Mucosa of descending colon (tissue), 3 donors: ENCODE results near the gene LSMEM2. TPM values are rescaled to one million over a fixed set of nuclear protein-coding genes. Genes with fewer than 3 reads are reported as not detected.

Source experiments
- ATAC-seq: fragments of 200-7000 bp; cut with Tn5 transposase; one replicate; pipeline ENCODE4 v1.9.1; 2020; ENCODE audit warnings: mild to moderate bottlenecking, moderate library complexity
- DNase-seq, 3 donors: peaks; one replicate each; pipeline ENCODE4 v3.0.0-alpha.2; 2020
- H3K36me3 ChIP-seq: fragments of 200-600 bp; one replicate; pipeline ENCODE4 v1.8.0; 2021; ENCODE audit warnings: low read depth, mild to moderate bottlenecking
- H3K4me1 ChIP-seq: fragments of 200-600 bp; one replicate; pipeline ENCODE4 v1.8.0; 2021; ENCODE audit warnings: low read depth, mild to moderate bottlenecking
- H3K4me3 ChIP-seq: fragments of 200-600 bp; one replicate; pipeline ENCODE4 v1.8.0; 2021; ENCODE audit warnings: mild to moderate bottlenecking
- H3K9me3 ChIP-seq: fragments of 200-600 bp; one replicate; pipeline ENCODE4 v1.8.0; 2021; ENCODE audit warnings: mild to moderate bottlenecking
- CTCF ChIP-seq: fragments of 200-600 bp; IDR thresholded peaks from one replicate; pipeline ENCODE4 v1.8.0; 2022; ENCODE audit warnings: antibody characterized with exemption, mild to moderate bottlenecking
- intact Hi-C, 2 donors: fragments of 100-400 bp; cut with DNase I in 1 of 2; cut with micrococcal nuclease in 1 of 2; formaldehyde crosslinking; loops; one replicate each; pipeline versions ENCODE4 v1.11.0 to v1.11.1; 2022; cut with DNase I, micrococcal nuclease
- total RNA-seq, 3 donors: library from RNA; stranded (reverse); fragmentation: NEBNext Ultra II Directional in 2 of 3; extraction: Animal tissue kit (Norgen Biotek cat#: 25700) in 2 of 3; gene quantifications; one replicate each; pipeline versions ENCODE4 v1.2.1 to v1.2.4, GENCODE V29; 2021 to 2023
- donor health status: DM: no; HTN: no; CAD: no; lungs with moderate emphysema.
- donor health status: DM: no; HTN: no; CAD: no.
- donor health status: DM: no; HTN: yes; CAD: no.

Gene LSMEM2
- total RNA-seq, 3 donors from 2014 or later = 0.32 TPM; not detected in 2

GRCh38 chr3:50319894-50320625 is 41.2 kb downstream of the LSMEM2 start:
- intact Hi-C loops = no loop called here
- no peaks in the 10 kb centered on the region for H3K9me3 ChIP-seq
- H3K36me3 ChIP-seq = no peaks in the 10 kb centered on the region
- no peak overlapping the region for H3K4me3 ChIP-seq
- peaks cover 58% of the 10 kb centered on the region for H3K4me1 ChIP-seq
- peak in 1 of 3 donors; percentile 62 for DNase-seq
- ATAC-seq = no peak
- no peak for TF ChIP-seq CTCF

- no peak for TF ChIP-seq CTCF
- intact Hi-C loops = no loop called here
- peaks cover 55% of the 10 kb centered on the region for H3K4me1 ChIP-seq
- DNase-seq (peak; percentile 83 to 89 (median 84)), ATAC-seq (peak; percentile 66)
- H3K4me3 ChIP-seq = peak overlapping the region; percentile 74
- H3K36me3 ChIP-seq = no peaks in the 10 kb centered on the region
- no peaks in the 10 kb centered on the region for H3K9me3 ChIP-seq
Measured at GRCh38 chr3:50320853-50321335, 42.0 kb downstream of the LSMEM2 start.

DNA sequence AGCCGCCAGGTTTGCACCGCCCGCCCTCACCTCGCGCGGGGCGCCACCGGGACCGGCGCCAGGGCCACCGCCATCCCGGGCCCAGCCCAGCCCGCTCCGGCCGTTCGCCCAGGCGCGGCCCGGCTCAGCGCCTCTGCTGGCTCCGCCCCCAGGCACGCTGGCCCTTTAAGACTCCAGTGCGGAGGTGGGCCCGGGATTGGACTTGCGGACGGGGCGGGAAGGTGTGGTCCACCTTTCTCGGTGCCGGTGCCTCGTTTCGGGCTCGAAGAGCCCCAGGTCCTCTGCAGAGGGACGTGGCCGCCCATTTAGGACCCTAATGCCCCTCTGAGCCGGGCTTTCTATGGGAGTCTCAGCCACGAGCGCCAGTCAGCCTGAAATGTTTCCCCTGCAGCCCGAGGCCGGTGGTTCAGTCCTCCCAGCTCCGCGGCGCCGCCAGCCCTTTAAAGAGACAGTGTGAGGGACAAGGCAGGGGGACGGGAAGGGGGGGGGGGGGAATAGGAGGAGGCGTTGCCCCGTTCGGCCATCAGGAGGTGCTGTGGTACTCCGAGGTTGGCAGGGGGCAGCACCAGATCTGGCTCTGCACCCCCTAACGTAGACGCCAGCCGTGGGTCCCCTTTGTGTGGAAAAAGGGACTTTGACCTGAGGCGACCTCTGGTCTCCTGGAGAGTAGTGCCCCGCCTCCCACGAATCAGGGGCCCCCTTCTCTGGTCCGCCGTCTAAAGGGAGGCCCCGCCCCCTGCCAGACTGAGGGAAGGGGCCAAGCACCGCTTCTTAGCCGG is 42.6 kb downstream of the LSMEM2 start:
- peak; percentile 23 for TF ChIP-seq CTCF
- peak; percentile 81 for ATAC-seq
- Histone ChIP-seq H3K4me1 (peaks cover 49% of the 10 kb centered on the region), H3K36me3 (no peaks in the 10 kb centered on the region), H3K9me3 (no peaks in the 10 kb centered on the region), H3K4me3 (peak overlapping the region; percentile 74)
- intact Hi-C loops = no loop called here
- DNase-seq = peak; percentile 89 to 93 (median 93)

DNA sequence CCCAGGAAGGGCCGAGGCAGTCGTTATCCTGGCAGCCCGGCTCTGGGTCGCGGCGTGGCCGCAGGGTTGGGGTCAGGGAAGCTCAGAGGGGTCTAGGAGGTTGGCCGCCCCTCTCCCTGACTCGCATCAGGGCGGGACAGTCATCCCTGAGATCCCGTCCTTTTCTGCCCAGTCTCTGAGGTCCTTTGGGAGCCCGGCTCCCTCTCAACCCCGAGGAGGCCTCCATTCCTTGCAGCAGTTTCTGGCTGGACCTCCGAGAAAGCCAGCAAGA is 43.2 kb downstream of the LSMEM2 start:
- DNase-seq (peak in 1 of 3 donors; percentile 54), ATAC-seq (no peak)
- H3K4me1 ChIP-seq = peaks cover 49% of the 10 kb centered on the region
- no peak for TF ChIP-seq CTCF
- H3K36me3 ChIP-seq = no peaks in the 10 kb centered on the region
- no peaks in the 10 kb centered on the region for H3K9me3 ChIP-seq
- intact Hi-C loops = no loop called here
- H3K4me3 ChIP-seq = no peak overlapping the region

DNA sequence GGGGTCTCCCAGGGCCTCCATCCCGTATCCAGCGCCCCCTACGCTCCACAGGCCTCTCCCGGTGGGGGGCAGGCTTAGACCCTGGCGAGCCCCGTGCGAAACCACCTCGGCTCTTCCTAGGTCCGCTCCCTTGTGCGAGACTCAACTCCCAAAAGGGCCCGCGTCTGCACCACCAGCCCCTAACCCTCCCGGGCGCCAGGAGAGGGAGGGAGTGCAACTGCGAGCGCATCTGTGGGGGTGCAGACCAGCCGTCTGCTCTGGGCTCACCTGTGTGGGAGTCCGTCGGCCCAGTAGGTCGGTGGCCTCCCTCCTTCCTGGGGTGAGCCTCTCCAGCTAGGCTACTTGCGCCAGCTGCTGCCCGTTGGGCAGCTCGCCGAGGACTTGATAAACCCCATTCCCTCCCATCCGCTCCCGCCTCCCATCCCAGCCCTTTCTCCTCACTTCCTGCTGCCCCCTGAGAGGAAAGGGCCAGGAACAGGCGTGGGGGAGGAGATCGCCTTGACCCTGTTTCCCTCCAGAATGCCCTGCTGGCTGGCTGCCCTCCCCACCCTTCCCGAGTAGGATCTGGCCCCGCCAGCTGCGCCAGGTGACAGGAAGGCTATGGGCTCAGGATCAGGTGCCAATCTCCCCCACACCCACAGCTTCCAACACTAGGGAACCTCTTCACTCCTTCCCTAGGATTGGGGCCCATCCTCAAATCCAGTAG is 43.7 kb downstream of the LSMEM2 start, which contains the start of gene HYAL2:
HYAL2 (minus strand) TSS at position 360 of the 706 bp plus-strand sequence. CDS start 2,256 bp downstream, outside the sequence.
- Histone ChIP-seq H3K4me1 (peaks cover 49% of the 10 kb centered on the region), H3K4me3 (peak within 1 kb of the TSS; percentile 74), H3K9me3 (no peaks in the 10 kb centered on the region), H3K36me3 (no peaks in the 10 kb centered on the region)
- intact Hi-C loops = no loop called here
- no peak for TF ChIP-seq CTCF
- ATAC-seq = no peak
- DNase-seq = peak; percentile 43 to 78 (median 61)
